K562 (cell line): ENCODE data around the gene G6PC2. TPM values are rescaled to one million over a fixed set of nuclear protein-coding genes. Genes with fewer than 3 reads are reported as not detected.

Experiments used
- CBX1 ChIP-seq: sonication (generic); IDR thresholded peaks from 2 replicates; pipeline ENCODE4 v1.6.1; 2016; ENCODE audit warnings: antibody characterized with exemption, low read depth, mild to moderate bottlenecking
- CC2D1A ChIP-seq: fragments of 450-650 bp; IDR thresholded peaks from 2 replicates; pipeline ENCODE4 v1.6.1; 2017; ENCODE audit warnings: mild to moderate bottlenecking
- CREB1 ChIP-seq, 2 experiments: sonication (generic) in 1 of 2; formaldehyde crosslinking in 1 of 2; IDR thresholded peaks; 2 replicates each; pipeline versions ENCODE4 v1.6.1 to v1.8.0; 2012 to 2022; ENCODE audit warnings: inconsistent platforms in 1 of 2, mild to moderate bottlenecking in 1 of 2, missing genetic modification reagents in 1 of 2, moderate library complexity in 1 of 2
- CTBP1 ChIP-seq: fragments of 450-650 bp; IDR thresholded peaks from 2 replicates; pipeline ENCODE4 v1.6.1; 2016; ENCODE audit warnings: borderline replicate concordance
- DPF2 ChIP-seq: fragments of 450-650 bp; IDR thresholded peaks from 2 replicates; pipeline ENCODE4 v1.6.1; 2016
- FOXM1 ChIP-seq, 2 experiments: fragments of 450-650 bp in 1 of 2; sonication (generic) in 1 of 2; formaldehyde crosslinking in 1 of 2; IDR thresholded peaks; 2 replicates each; pipeline versions ENCODE4 v1.6.1 to v1.9.0; 2017 to 2022; ENCODE audit warnings: low read depth in 2 of 2, mild to moderate bottlenecking in 2 of 2, missing genetic modification reagents in 1 of 2, moderate library complexity in 1 of 2
- GABPA ChIP-seq: fragments of 200-800 bp; sonication (Bioruptor generic); conservative IDR thresholded peaks from 2 replicates; pipeline ENCODE4 v1.6.1; 2016; ENCODE audit warnings: low read depth, missing genetic modification characterization, missing compliant biosample characterization
- GTF2A2 ChIP-seq: IDR thresholded peaks from 2 replicates; pipeline ENCODE4 v1.6.1; 2016; ENCODE audit warnings: mild to moderate bottlenecking, missing genetic modification characterization, missing compliant biosample characterization
- HDAC8 ChIP-seq: fragments of 450-650 bp; IDR thresholded peaks from 2 replicates; pipeline ENCODE4 v1.6.1; 2016; ENCODE audit warnings: mild to moderate bottlenecking, missing genetic modification characterization, moderate library complexity, missing compliant biosample characterization
- HMGN3 ChIP-seq: IDR thresholded peaks from 2 replicates; pipeline ENCODE4 v1.6.1; 2011; ENCODE audit warnings: borderline replicate concordance, low read depth, mild to moderate bottlenecking, mixed read lengths, low read length; ENCODE audit not compliant: insufficient read length; ENCODE audit errors: extremely low read depth
- KLF16 ChIP-seq: IDR thresholded peaks from 2 replicates; pipeline ENCODE4 v1.6.1; 2016; ENCODE audit warnings: antibody characterized with exemption
- NFIC ChIP-seq: fragments of 450-650 bp; IDR thresholded peaks from 2 replicates; pipeline ENCODE4 v1.6.1; 2017; ENCODE audit warnings: mild to moderate bottlenecking, inconsistent platforms
- POLR3G ChIP-seq: IDR thresholded peaks from 2 replicates; pipeline ENCODE4 v1.6.1; 2011; ENCODE audit not compliant: insufficient read length, insufficient replicate concordance; ENCODE audit errors: extremely low read depth
- SIN3A ChIP-seq, 2 experiments: fragments of 150-350 bp in 1 of 2; IDR thresholded peaks; 2 replicates each; pipeline ENCODE4 v1.6.1; 2011 to 2016; ENCODE audit warnings: borderline replicate concordance in 2 of 2, low read depth in 2 of 2, low read length in 2 of 2, mild to moderate bottlenecking in 2 of 2, moderate library complexity in 2 of 2; ENCODE audit not compliant: control insufficient read depth in 1 of 2
- SMAD2 ChIP-seq: fragments of 150-350 bp; IDR thresholded peaks from 2 replicates; pipeline ENCODE4 v1.6.1; 2014; ENCODE audit warnings: low read depth, mild to moderate bottlenecking, low read length
- SP2 ChIP-seq: IDR thresholded peaks from 2 replicates; pipeline ENCODE4 v1.6.1; 2011; ENCODE audit warnings: mild to moderate bottlenecking, low read depth, low read length, moderate library complexity; ENCODE audit not compliant: poor library complexity, severe bottlenecking; ENCODE audit errors: extremely low read depth
- SUPT5H ChIP-seq: fragments of 450-650 bp; IDR thresholded peaks from 2 replicates; pipeline ENCODE4 v1.6.1; 2016
- TAF9B ChIP-seq: fragments of 450-650 bp; IDR thresholded peaks from 2 replicates; pipeline ENCODE4 v1.6.1; 2018; ENCODE audit warnings: mild to moderate bottlenecking; ENCODE audit not compliant: partially characterized antibody
- ZFX ChIP-seq: sonication (generic); formaldehyde crosslinking; IDR thresholded peaks from 2 replicates; pipeline ENCODE4 v1.8.0; 2022; ENCODE audit warnings: mild to moderate bottlenecking, missing genetic modification reagents, moderate library complexity
- ZNF511 ChIP-seq: sonication (generic); formaldehyde crosslinking; IDR thresholded peaks from 2 replicates; pipeline ENCODE4 v1.8.0; 2022; ENCODE audit warnings: mild to moderate bottlenecking, missing genetic modification reagents
- ZNF584 ChIP-seq: fragments of 200-800 bp; sonication (Bioruptor generic); IDR thresholded peaks from 2 replicates; pipeline ENCODE4 v1.6.1; 2016; ENCODE audit warnings: low read depth, mild to moderate bottlenecking, missing genetic modification characterization, missing compliant biosample characterization
- ZNF707 ChIP-seq: fragments of 250-450 bp; sonication (Bioruptor Pico); conservative IDR thresholded peaks from 2 replicates; pipeline ENCODE4 v1.8.0; 2022; ENCODE audit warnings: inconsistent platforms, mild to moderate bottlenecking, moderate library complexity
- ZNF780A ChIP-seq: fragments of 250-450 bp; sonication (Bioruptor Pico); IDR thresholded peaks from 2 replicates; pipeline ENCODE4 v1.5.0; 2021; ENCODE audit warnings: mild to moderate bottlenecking
- polyA plus RNA-seq, 8 experiments: library from polyadenylated mRNA; depleted of rRNA in 4 of 8; stranded (reverse) in 5 of 8; unstranded in 3 of 8; fragments of >200 nt; fragmentation: Nextera tagmentation in 2 of 8; fragmentation: Illumina TruSeq in 1 of 8; extraction: Ambion mirVana in 2 of 8; extraction: Trizol in 1 of 8; gene quantifications; 2 replicates each; pipeline versions ENCODE4 v1.2.1 to v1.2.3, GENCODE V29; 2011 to 2014; ENCODE audit warnings: inconsistent platforms in 1 of 8, missing spikeins in 1 of 8
- total RNA-seq, 7 experiments: library from RNA; depleted of rRNA in 6 of 7; stranded (reverse); fragments of >200 nt in 6 of 7; fragmentation: Illumina TruSeq in 2 of 7; extraction: Trizol in 2 of 7; gene quantifications; 2 replicates each; pipeline versions ENCODE4 v1.2.1 to v1.2.3, GENCODE V29; 2011 to 2021; ENCODE audit warnings: low replicate concordance in 1 of 7
- TF ChIP-seq, protein P1 (sequence below), 2 experiments: fragments of 450-650 bp in 1 of 2; sonication (generic) in 1 of 2; formaldehyde crosslinking; conservative IDR thresholded peaks; 2 replicates each; pipeline versions ENCODE4 v1.4.0 to v1.8.1; 2020 to 2022; ENCODE audit warnings: mild to moderate bottlenecking in 1 of 2, missing genetic modification reagents in 1 of 2
- TF ChIP-seq, protein P2 (sequence below): sonication (generic); formaldehyde crosslinking; IDR thresholded peaks from 2 replicates; pipeline ENCODE4 v1.9.0; 2022; ENCODE audit warnings: mild to moderate bottlenecking, missing genetic modification reagents

G6PC2 gene
- total and polyA plus RNA-seq, 9 of the 15 experiments (the other 6 are each of a cell fraction or from before 2014, with no cell fraction given), result 0.03 to 0.15 TPM; not detected in 7

DNA sequence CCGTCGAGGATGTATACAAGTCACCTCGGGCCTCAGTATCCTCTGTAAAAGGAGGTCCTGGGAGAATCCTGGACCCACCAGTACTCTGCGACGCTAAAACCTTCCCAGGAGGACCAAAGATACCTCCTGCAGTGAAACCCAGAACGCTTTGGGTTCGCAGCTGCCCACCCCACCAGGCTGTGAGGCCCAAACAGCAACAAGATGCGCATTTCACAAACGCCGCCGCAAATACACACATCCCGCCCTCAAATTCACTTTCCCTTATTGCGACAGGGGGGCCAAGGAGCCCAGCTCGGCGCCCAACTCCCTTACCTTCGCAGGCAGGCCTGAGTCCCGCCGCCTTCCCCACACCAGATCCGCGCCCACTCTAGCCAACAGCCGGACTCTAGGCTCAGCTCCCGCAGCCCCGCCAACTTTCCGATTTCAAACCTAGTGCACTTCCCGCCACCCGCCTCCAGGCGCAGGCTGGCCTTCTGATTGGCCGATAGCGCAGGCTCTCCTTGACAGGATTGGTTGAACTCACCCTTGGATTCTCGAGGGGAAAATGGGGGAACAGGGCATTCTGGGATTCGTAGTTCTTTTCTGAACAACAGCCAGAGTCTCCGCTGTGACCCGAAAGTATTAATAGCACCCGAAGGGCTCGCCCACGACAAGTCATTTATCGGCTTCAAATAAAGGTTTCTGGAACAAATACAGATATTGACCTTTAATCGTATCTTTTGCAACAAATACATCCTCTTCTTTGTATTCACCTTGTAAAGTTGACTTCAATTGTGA lies 10.9 kb upstream of the G6PC2 start, which contains the start of gene SPC25 (continued):
- TF ChIP-seq SIN3A (IDR thresholded peaks at IDR 0.05; ENCODE audit: borderline replicate concordance in 2 of 2, control insufficient read depth in 1 of 2, low read depth in 2 of 2, low read length in 2 of 2) (peak; percentile 91 to 92), ZFX (CRISPR knock-in tag) (peak; percentile 74), SUPT5H (peak; percentile 93), CBX1 (peak; percentile 84; the same call in 1 of the 2 replicates), HMGN3 (peak; percentile 40), HDAC8 (tag) (peak; percentile 36; the same call in 1 of the 2 replicates), TAF9B (peak; percentile 67), ZNF511 (CRISPR knock-in tag) (peak; percentile 55; the same call in 1 of the 2 replicates), FOXM1 (IDR thresholded peaks at IDR 0.05; ENCODE audit: low read depth) (peak; percentile 96), FOXM1 (CRISPR knock-in tag; IDR thresholded peaks at IDR 0.05; ENCODE audit: low read depth) (no peak), GTF2A2 (tag) (no peak), ZNF780A (no peak), ZNF584 (CRISPR knock-in tag) (0 out of 2 replicates have a peak, but pooled peaks have one; percentile 48), CTBP1 (peak; percentile 59; the same call in 1 of the 2 replicates), NFIC (peak; percentile 46), POLR3G (no peak), SP2 (peak; percentile 79), CREB1 (IDR thresholded peaks at IDR 0.05) (no peak; the same call in 1 of the 2 replicates), CREB1 (CRISPR knock-in tag; IDR thresholded peaks at IDR 0.05) (peak; percentile 59), GABPA (peak; percentile 79), KLF16 (no peak), CC2D1A (peak; percentile 93), DPF2 (peak; percentile 50), SMAD2 (no peak), ZNF707 (CRISPR knock-in tag) (no peak)
- TF ChIP-seq, protein P1, sequence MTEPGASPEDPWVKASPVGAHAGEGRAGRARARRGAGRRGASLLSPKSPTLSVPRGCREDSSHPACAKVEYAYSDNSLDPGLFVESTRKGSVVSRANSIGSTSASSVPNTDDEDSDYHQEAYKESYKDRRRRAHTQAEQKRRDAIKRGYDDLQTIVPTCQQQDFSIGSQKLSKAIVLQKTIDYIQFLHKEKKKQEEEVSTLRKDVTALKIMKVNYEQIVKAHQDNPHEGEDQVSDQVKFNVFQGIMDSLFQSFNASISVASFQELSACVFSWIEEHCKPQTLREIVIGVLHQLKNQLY (CRISPR knock-in tag; conservative IDR thresholded peaks at IDR 0.05), result no peak
- TF ChIP-seq, protein P2, sequence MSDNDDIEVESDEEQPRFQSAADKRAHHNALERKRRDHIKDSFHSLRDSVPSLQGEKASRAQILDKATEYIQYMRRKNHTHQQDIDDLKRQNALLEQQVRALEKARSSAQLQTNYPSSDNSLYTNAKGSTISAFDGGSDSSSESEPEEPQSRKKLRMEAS (CRISPR knock-in tag), result peak; percentile 57
